Ureter (tissue), 1 donor: Measurements from ENCODE around the gene MPHOSPH8. TPM values are rescaled to one million over a fixed set of nuclear protein-coding genes. Genes with fewer than 3 reads are reported as not detected.

Experiments used
- DNase-seq: peaks from one replicate; pipeline ENCODE4 v3.0.0-alpha.2; 2020; ENCODE audit warnings: low spot score
- total RNA-seq: library from RNA; stranded (reverse); gene quantifications from one replicate; pipeline ENCODE4 v1.2.4, GENCODE V29; 2023
- donor health status: DM: yes; HTN: yes; CAD: no.

MPHOSPH8 gene, protein sequence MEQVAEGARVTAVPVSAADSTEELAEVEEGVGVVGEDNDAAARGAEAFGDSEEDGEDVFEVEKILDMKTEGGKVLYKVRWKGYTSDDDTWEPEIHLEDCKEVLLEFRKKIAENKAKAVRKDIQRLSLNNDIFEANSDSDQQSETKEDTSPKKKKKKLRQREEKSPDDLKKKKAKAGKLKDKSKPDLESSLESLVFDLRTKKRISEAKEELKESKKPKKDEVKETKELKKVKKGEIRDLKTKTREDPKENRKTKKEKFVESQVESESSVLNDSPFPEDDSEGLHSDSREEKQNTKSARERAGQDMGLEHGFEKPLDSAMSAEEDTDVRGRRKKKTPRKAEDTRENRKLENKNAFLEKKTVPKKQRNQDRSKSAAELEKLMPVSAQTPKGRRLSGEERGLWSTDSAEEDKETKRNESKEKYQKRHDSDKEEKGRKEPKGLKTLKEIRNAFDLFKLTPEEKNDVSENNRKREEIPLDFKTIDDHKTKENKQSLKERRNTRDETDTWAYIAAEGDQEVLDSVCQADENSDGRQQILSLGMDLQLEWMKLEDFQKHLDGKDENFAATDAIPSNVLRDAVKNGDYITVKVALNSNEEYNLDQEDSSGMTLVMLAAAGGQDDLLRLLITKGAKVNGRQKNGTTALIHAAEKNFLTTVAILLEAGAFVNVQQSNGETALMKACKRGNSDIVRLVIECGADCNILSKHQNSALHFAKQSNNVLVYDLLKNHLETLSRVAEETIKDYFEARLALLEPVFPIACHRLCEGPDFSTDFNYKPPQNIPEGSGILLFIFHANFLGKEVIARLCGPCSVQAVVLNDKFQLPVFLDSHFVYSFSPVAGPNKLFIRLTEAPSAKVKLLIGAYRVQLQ
- 35.6 TPM for total RNA-seq

DNA sequence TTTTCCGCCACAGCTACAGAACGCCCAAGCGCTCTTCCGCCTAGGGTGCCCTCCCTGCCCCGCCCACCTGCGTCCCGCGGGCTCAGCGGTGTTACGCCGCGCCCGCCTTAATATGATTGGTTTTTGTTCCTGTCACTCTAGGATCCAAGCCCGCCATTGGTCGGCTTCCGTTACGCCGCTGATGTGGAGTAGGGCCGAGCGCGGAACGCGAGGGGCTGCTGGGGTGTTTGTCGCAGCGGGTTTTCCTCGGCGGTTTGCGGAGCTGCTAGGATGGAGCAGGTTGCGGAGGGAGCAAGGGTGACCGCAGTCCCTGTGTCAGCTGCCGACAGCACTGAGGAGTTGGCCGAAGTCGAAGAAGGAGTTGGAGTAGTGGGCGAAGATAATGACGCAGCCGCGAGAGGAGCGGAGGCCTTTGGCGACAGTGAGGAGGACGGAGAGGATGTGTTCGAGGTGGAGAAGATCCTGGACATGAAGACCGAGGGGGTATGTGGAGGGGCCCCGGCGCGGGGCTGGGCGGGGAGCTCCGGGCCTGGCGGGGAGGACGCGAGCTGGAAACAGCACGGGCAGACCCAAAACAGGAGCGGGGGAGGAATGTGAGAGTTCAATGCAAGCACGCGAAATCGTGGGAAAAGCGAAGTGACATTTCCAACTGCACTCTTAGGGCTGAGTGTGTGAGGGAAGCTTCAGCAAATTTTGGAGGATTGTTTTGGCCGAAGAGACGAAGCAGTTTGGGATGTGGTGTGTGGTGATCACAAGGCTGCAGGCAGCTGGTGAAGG lies at the start of gene MPHOSPH8:
Gene MPHOSPH8, plus strand, starts transcription at position 181 of the 777 bp plus-strand sequence. Its CDS starts 90 bp downstream, at position 271.
- peak; percentile 96 for DNase-seq

DNA sequence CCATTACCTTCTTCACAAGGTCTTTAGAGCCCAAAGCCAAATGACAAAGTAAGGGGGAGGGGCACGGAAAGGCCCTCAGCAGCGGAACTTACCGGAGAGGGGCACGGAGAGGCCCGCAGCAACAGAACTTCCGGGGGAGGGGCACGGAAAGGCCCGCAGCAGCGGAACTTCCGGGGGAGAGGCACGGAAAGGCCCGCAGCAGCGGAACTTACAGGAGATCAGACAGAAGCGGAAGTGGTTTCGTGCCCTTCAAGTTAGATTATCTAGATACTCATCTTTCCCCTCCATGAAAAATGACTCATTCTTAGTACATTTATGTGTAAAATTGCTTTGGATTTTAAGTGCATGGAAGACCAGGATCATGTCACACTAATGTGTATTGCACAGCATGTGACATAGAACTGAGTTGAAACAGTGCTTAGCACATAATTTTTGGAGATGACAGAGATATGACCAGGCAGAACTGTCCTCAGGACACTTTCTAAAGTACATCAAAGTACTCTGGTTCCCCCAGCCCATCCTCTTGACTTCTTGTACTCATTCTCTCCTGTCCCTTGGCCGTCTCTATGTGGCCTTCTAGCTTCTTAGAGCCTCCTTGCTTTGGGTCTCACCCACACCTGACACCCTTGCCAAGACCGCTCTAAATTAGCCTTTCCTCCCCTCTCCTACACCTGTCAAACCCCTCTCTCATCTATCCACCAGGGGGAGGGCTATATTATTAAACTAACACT lies 46.4 kb upstream of the MPHOSPH8 start:
- no peak for DNase-seq

DNA sequence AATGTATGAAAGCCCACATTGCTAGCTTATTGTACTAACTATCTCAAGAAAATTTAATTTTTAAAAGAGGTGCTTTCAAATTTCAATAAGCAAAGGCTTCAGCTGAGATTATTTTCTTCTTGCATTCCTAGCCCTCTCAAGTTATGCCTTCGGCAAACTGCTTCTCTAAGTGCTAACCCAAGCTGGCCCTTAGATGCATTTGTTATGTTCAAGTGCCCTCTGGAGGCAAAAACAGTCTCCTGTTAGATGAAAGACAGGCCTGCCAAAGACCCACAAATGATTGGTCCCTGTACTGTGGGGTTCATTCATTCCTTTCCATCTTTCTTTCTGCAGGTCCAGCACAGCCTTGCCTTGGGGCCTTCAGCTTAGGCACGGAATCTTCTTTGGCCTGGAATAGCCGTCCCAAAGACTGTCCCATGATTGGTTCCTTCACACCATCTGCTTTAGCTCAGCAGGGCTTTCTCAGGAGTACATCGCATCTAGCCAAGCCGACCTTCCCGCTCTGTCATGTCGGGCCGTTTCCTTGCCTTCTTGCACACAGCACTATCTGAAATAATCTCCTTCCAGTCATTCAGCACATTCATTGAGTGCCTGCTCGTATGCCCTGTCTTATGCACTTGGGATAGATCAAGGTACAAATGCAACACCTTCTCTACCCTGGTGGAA lies 45.7 kb upstream of the MPHOSPH8 start:
- no peak for DNase-seq

DNA sequence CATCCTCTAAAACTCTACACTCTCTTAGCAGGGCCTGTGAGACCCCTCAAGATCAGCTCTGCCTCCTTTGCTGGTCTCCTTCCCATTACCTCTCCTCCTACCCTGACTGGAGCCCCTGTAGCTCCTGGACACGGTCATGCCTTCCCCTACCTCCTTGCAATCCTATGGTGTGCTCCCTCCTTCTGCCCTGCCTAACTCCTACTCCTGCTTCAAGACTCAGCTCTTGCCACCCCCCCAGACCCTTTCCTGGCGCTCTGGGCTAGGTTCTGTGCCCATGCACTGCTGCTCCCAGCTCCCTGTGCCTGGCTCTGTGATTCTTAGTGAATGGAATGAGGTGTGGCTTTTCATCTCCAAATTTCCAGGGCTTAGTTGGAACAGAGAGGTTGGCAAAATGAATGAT lies 44.1 kb upstream of the MPHOSPH8 start:
- no peak for DNase-seq

DNA sequence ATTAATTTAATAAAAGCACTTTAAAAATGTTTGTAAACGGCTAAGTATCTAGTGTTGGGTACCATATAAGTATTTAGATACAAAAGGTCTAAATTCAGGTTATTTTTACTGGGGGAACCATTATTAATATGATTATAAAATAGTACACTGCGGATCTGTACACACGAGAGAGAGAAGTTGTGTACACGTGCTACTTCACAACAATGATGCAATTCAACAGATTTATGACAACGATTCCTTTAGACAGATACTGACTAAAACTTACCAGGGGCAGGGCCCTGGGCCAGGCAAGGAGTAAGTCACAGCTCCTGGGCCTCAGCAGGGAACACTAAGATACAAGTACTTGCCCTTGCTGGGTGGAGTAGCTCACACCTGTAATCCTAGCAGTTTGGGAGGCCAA lies 43.0 kb upstream of the MPHOSPH8 start:
- DNase-seq: no peak

DNA sequence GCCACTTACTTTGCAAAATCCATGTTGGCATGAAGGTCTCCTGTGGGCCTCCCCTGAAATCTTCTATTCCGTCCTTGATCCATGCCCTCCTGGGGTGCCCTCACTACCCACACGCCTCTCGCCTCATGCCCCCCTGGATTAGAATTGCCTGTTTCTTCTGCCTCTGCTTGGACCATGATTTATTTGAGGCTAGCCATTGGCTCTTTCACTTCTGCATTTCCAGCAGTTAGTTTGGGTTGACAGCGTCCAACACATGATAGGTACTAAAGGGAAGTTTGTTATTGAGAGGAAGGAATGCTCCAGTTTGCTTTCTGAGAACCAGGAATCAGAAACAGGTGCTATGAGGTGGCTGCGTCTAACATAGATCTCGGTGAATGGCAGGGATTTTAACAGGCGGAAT lies 41.6 kb upstream of the MPHOSPH8 start:
- no peak for DNase-seq

DNA sequence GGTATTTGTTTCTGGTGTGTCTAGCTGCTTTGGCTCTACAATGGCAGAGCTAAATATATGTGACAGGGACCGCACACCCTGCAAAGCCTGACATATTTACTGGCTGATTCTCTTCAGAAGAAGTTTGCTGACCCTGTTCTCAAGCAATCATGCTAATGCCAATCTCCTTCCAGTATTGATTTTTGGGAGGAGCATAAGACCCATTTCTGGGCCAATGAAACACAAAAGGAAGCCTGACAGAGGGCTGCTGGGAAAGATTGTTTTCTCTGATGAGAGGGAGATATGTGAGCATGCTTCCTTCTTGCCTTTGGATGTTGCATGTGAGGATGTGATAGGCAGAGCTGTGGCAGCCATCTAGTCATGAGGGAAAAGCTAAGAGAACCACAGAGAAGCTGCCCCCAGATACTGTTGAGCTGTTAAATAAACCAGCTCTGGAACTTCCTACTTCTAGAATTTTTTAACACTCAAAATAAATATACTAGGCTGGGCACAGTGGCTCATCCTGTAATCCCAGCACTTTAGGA lies 40.7 kb upstream of the MPHOSPH8 start:
- DNase-seq: no peak

DNA sequence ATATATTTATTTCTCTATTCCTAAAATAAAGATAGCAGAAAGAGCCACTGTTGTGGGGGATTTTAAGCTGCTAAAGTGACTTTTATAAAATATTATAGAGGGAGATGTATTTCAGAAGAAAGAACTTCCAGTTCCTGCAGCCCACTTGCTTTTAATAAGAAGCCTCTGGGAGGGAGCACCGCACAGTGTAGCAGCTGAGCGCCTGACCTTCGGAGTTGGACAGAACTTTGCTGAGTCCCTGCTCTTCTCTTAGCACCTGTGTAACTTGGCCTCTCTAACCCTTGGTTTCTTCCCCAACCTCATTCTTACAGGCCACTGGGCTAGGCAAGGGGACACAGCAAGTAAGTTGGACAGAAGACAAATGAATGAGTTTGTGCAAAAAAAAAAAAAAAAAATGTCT lies 37.4 kb upstream of the MPHOSPH8 start:
- DNase-seq: no peak

DNA sequence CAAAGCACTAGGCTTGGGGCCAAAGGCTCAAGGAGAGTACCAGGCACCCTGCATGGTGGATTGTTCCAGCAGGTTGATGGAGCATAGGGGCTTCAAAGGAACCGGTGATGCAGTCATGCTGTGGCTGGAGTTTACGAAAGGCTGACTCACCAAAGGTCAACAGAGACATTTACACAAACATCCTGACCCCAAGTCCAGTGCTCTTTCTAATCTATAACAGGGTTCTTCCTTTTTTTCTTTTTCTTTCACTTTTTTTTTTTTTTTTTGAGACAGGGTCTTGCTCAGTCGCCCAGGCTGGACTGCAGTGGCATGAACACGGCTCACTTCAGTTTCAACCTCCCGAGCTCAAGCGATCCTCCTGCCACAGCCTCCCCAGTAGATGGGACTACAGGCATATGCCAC lies 36.5 kb upstream of the MPHOSPH8 start:
- no peak for DNase-seq

DNA sequence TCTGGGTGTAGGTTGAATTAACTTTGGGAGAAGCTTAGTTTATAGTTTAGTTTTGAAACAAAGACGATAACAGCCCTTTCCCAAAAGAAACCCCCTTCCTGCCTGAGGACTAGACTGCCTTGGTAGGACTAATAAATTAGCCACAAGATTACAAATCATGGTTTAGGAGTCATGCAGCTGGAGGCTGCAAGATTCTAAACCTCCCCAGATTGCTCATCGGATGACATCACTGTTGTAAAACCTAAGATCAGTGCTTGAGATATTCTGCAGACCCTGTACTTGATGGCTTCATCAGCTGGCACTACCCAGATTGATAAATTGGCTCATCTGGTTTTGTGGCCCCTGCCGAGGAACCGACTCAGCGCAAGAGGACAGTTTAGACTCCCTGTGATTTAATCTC lies 35.9 kb upstream of the MPHOSPH8 start:
- no peak for DNase-seq

DNA sequence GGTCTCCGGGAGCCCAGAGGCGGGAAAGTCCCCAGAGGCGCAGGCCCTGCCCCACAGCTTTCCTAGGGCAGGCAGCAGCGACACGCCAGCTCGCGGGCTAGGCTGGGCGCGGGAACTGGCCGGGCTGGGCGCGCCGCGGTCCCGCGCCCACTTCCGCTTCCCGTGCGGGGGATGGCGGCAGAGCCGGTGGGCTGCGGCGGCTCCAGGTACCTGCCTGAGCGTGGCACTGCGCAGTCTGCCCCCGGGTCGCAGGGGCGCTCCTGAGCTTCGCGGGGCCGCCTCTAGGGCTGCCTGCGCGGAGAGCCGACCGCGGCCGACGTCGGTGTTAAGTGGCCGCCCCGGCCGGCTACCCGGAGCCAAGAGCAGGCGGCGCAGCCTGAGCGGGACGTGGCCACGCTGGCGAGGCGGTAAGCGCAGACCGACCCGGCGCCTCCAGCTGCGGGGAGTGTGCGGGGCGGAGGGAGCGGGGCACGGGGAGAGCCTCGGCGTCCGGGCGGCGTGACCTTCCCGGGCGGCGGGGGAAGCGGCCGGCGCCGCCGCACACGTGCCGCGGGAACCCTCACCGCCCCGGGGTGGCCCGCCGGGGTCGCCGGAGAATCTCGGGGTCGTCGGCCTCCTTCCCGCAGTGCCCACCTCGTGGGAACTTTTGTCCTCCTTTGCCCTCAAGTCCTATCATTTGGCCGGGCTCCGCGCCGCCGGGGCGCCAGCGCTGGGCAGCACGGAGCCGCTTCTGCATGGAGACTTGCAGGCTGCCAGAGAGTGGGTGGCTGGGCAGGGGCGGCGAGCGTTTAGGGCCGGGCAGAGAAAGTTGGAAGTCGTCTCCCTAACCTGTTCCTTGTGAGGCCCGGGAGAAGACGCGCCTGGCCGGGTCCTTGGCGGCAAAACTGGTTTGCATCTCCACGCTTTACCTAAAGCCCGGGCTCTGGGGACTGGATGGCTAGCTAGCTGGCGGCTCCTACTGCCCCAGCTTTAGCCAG lies 31.4 kb upstream of the MPHOSPH8 start:
- DNase-seq: no peak

DNA sequence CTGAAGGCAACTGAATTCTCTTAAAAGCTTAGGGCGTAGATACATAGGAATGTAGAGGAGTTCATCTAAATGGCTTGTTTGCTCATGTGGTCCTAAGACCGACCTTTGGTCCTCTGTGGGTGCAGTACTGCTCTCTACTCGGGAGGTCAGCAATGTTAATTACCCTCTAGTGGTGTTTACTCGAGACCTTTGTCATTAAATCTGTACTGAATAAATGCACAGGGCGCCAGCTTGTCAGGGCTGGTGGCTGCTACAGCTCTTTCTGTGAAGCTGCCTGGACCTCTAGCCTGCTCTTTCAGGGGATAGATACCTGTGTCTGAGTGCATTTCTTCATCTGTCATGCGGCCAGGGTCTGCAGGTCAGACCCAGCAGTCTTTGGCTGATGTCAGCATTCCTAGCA lies 29.2 kb upstream of the MPHOSPH8 start:
- no peak for DNase-seq

DNA sequence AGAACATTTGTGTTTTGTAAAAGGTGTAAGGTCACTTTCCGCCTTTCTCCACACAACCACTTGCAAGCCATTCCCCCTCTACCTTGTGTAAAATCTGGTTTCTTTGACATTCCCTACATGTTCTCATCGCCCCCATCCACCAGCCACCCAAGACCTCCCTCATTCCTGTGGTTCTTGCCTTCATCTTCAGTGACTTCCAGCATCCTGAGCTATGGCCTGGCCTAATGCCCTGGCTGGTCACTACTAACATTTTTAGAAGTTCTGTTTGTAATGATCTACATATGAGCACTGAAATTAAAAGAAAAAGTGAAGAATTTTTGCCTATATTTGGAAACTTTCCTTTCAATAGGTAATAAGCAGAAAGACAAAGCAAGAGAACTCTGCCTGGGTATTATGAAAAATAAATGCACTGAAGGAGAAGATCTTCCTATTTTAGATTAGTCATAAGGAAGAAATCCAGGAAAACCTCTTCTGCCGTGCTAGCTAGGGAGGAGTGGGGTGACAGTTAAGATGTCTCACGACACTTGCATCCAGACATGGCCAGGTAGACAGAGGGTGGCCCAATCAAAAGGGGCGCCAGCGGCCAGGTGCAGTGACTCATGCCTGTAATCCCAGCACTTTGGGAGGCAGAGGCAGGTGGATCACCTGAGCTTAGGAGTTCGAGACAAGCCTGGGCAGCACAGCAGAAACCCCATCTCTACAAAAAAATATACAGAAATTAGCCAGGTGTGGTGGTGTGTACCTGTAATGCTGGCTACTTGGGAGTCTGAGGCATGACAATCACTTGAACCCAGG lies 28.1 kb upstream of the MPHOSPH8 start:
- DNase-seq: no peak

DNA sequence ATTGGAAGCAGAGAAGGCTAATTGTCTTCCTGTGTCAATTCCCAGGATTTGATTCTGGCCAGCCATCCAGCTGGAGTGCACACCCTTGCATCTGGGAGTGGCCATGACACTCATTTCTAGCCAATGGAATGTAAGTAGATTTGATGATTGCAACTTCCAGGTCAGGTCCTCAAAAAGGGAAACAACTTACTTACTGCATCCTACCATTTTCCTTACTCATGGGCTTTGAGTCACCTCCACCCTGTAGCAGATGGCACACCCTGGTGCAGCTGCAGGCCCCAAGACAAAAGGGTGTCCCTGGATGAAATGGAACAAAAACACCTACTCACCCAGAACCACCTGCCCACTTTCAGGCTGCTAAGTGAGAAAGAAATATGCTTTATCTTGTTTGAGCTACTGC lies 27.3 kb upstream of the MPHOSPH8 start:
- DNase-seq: no peak

DNA sequence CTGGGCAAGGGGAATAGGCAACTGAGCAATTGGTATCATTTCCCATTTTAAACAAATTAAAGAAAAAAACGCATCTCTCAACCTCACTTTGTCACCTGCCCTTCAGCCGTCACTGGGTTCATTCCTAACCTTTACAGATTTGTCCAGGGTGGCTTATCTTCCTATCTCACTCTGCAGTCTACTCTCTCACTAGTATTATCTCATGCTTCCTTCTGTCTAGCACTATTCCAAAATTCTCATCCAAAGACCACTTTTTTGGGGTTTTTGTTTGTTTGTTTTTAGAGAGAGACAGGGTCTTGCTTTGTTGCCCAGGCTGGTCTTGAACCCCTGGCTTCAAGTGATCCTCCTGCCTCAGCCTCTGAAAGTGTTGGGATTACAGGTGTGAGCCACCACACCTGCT lies 26.7 kb upstream of the MPHOSPH8 start:
- no peak for DNase-seq

DNA sequence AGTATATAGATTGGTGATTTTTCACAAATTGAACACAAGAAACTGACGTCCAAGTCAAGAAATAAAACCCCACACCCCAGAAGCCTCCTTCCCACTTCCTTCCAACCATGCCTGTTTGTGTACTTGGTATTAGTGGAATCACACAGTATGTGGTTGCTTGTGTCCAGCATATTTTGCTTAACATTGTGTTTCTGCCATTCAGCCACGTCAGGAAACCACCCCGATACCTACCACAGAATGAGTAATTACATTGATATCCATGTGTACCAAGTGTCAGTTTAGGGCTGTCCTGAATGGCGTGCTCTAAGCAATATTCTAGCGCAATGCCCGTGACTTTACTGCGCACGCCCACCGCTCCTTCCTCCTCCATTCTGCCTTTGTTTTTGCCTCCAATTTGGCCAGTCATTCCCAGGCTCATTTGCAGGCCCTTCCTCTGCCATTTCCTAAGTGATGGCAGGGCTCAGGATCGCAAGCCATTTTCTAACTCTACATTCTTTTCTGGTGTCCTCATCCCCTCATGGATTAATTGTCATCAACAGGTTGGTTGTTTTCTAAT lies 25.9 kb upstream of the MPHOSPH8 start:
- no peak for DNase-seq

DNA sequence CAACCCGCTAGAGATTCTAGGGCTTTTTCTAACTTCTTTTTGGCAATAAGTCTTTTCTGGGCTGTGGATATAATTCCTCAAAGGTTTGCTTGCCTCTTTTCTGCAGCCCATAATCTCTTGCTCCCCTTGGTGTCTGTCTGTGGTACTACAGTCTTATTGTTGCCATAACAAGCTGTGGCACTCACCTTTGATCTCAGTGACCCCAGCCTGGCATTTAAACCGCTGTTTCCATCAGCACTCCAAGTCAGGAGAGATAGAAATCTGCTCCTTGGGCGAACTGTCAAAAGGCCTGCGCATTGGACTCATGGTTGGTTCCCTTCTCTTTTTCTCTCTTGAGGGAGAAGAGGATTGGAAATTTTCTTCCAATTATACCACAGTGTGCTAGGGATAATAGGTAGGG lies 14.5 kb upstream of the MPHOSPH8 start:
- DNase-seq: no peak

DNA sequence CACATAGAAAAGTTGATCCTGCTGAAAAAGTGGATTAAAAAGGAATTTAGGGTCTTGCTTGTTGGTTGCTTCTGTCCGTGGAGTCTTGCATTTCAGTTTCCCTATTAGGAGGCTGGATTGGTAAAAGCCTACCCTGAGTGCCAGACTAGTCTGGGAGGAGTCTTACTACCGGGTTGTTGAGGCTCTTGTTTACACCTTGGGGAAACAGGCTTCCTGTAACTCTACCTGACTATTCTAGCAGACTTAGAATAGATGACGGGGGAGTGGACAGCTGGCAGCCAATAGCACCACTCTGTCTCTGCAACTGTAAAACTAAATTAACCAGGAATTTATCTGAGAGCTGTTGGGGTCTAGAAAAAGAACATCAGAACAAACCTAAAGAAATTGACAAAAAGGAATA lies 11.3 kb upstream of the MPHOSPH8 start:
- DNase-seq: no peak
